Ovary (tissue), 9 donors: ENCODE measurements around the gene ERAL1. TPM values are rescaled to one million over a fixed set of nuclear protein-coding genes. Genes with fewer than 3 reads are reported as not detected.

ENCODE experiments used
- DNase-seq, 5 donors: peaks; one replicate each; pipeline ENCODE4 v3.0.0-alpha.2; 2019 to 2020
- H3K27ac ChIP-seq, 2 donors: fragments of 200-600 bp; one replicate each; pipeline versions ENCODE4 v1.5.1 to v1.8.0; 2019 to 2022
- H3K27me3 ChIP-seq: fragments of 200-600 bp; one replicate; pipeline ENCODE4 v1.8.0; 2022
- H3K36me3 ChIP-seq: fragments of 200-600 bp; sonication (generic); one replicate; pipeline ENCODE4 v1.5.1; 2019
- H3K4me1 ChIP-seq: one replicate; pipeline ENCODE4 v1.8.1; 2013; ENCODE audit warnings: mild to moderate bottlenecking, moderate library complexity; ENCODE audit not compliant: insufficient read depth
- H3K4me3 ChIP-seq: fragments of 200-600 bp; sonication (generic); one replicate; pipeline ENCODE4 v1.5.1; 2017
- H3K9me3 ChIP-seq, 2 donors: fragments of 200-600 bp in 1 of 2; sonication (generic) in 1 of 2; one replicate each; pipeline versions ENCODE4 v1.5.1 to v1.8.1; 2013 to 2019; ENCODE audit warnings: mild to moderate bottlenecking in 1 of 2, moderate library complexity in 1 of 2
- CTCF ChIP-seq, 3 donors: fragments of 450-650 bp in 2 of 3; fragments of 200-600 bp in 1 of 3; IDR thresholded peaks; one replicate each; pipeline versions ENCODE4 v1.5.1 to v1.8.0; 2016 to 2022; ENCODE audit warnings: antibody characterized with exemption in 3 of 3, mild to moderate bottlenecking in 1 of 3
- EP300 ChIP-seq: sonication (generic); formaldehyde crosslinking; IDR thresholded peaks from one replicate; pipeline ENCODE4 v1.6.1; 2017; ENCODE audit warnings: antibody characterized with exemption
- POLR2A ChIP-seq: fragments of 450-650 bp; IDR thresholded peaks from one replicate; pipeline ENCODE4 v1.6.1; 2017; ENCODE audit warnings: antibody characterized with exemption, mild to moderate bottlenecking, moderate library complexity
- WGBS, 3 donors: extraction: QIAGEN DNeasy Blood & Tissue Kit in 1 of 3; methylation state at CpG; one replicate each; pipeline versions ENCODE4 v1.1.5 to v1.1.7; 2013 to 2017; 5-methylcytosine and 5-hydroxymethylcytosine counted together
- intact Hi-C, 4 donors: fragments of 100-400 bp; cut with DNase I; formaldehyde crosslinking; loops; one replicate each; pipeline versions ENCODE4 v1.11.0 to v1.15.1; 2022 to 2023
- polyA plus RNA-seq, 2 donors: library from polyadenylated mRNA; stranded (reverse); fragments of 200-250 nt in 1 of 2; fragments of 350-450 nt in 1 of 2; fragmentation: Illumina TruSeq in 1 of 2; extraction: RNeasy Lipid Tissue Mini Kit (QIAGEN cat#74804) in 1 of 2; gene quantifications; one replicate each; pipeline ENCODE4 v1.2.3, GENCODE V29; 2013 to 2014
- total RNA-seq, 7 donors: library from RNA; depleted of rRNA in 2 of 7; stranded (reverse); fragments of >200 nt in 2 of 7; fragmentation: NEBNext Ultra II Directional in 3 of 7; extraction: Animal tissue kit (Norgen Biotek cat#: 25700) in 3 of 7; gene quantifications; one replicate each; pipeline versions ENCODE4 v1.1.0 to v1.2.4, GENCODE V29; 2016 to 2023
- donor health status: DM: no; HTN: no; CAD: no; lungs with moderate emphysema.
- donor health status: DM: no; HTN: no; CAD: no.
- donor health status: Bipolar disorder and iron deficiency.
- donor health status: DM: yes; HTN: yes; CAD: no.
- donor health status: DM: no; HTN: no; CAD: no.
- donor health status: DM: yes; HTN: yes; CAD: no.

ERAL1 gene
- total and polyA plus RNA-seq, 9 donors = 18.8 to 61.9 (median 28.9) TPM

DNA sequence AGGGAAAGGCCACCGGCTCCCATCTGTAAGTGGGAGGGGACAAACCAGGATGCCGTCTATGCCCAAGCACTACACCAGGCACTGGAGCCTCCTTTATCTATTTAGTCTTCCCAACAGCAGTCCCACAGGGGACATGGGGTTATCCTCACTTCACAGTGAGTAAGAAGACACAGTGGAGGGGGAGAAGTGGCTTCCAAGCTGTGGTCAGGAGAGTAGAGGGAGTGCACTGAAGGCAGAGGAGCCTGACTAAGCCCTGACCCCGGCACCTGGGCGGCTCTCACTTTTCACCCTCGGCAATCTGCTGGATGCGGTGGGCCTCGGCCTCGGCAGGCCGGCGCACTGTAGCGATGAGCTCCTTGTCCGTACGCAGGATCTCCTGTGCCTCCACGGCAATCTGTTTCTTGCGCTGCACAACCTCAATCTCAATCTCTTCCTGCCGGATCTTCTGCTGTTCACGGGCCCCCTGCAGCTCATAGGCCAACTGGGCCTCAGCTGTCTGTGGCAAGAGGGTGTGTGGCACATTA, 26.8 kb downstream of the ERAL1 start:
- Histone ChIP-seq H3K4me3 (no peak overlapping the region), H3K36me3 (no peaks in the 10 kb centered on the region), H3K27ac (no peak overlapping the region), H3K4me1 (no peaks in the 10 kb centered on the region), H3K27me3 (no peaks in the 10 kb centered on the region), H3K9me3 (no peaks in the 10 kb centered on the region)
- intact Hi-C loops = no loop called here
- WGBS, 3 donors = 90 to 93% (median 91%) methylated on average over 17 of the region's 17 CpGs
- DNase-seq = no peak
- TF ChIP-seq POLR2A (no peak), CTCF (IDR thresholded peaks at IDR 0.05) (no peak), EP300 (no peak)

DNA sequence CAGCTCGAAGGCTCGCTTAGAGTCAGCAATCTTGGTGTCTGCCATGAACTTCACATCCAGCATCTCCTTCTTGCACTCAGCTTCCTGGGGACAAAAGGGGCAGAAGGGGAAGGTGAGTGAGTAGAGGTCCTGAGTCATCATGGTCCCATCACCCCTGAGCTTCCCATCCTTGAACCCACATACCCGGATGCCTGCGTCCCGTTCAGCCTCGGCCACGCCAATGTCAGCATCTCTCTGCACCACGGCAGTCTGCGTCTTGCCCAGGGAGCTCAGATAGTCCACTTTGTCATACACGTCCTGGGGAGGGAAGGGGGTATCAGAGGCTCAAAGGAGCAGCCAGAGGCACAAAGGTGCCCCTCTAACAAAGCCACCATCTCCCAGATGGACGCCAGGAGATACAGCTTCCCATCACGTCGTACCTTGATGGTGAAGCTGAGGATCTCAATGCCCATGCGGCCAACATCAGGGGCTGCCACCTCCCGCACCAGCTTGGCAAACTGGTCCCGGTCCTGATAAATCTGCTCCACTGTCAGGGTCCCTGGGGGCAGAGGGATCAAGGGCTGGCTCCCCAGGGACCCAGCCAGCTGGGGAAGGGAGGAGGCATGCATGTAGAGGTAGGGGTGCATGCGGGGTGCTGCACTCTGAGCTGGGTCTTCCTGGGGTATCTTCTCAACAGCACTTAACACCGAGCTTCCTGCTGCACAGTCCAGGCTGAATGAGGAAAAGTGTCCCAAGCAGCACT, 27.5 kb downstream of the ERAL1 start:
- no peaks in the 10 kb centered on the region for H3K4me1 ChIP-seq
- H3K27me3 ChIP-seq = no peaks in the 10 kb centered on the region
- H3K27ac ChIP-seq = no peak overlapping the region
- no peaks in the 10 kb centered on the region for H3K9me3 ChIP-seq
- intact Hi-C loops = no loop called here
- 86 to 92% (median 92%) methylated on average over 18 of the region's 18 CpGs for WGBS, 3 donors
- H3K36me3 ChIP-seq = no peaks in the 10 kb centered on the region
- TF ChIP-seq EP300 (no peak), CTCF (IDR thresholded peaks at IDR 0.05) (no peak), POLR2A (no peak)
- no peak for DNase-seq
- no peak overlapping the region for H3K4me3 ChIP-seq

GRCh38 chr17:28883967-28884702, 29.3 kb downstream of the ERAL1 start:
- Histone ChIP-seq H3K4me3 (no peak overlapping the region), H3K27me3 (no peaks in the 10 kb centered on the region), H3K27ac (no peak overlapping the region), H3K36me3 (no peaks in the 10 kb centered on the region), H3K9me3 (no peaks in the 10 kb centered on the region), H3K4me1 (no peaks in the 10 kb centered on the region)
- no peak for DNase-seq
- TF ChIP-seq POLR2A (no peak), CTCF (IDR thresholded peaks at IDR 0.05) (no peak), EP300 (no peak)
- intact Hi-C loops = no loop called here
- WGBS, 3 donors = 83 to 87% (median 87%) methylated on average over 27 of the region's 27 CpGs

GRCh38 chr17:28885363-28885762, 30.5 kb downstream of the ERAL1 start:
- DNase-seq = no peak
- WGBS, 3 donors = 89 to 95% (median 90%) methylated on average over 4 of the region's 4 CpGs
- Histone ChIP-seq H3K4me1 (no peaks in the 10 kb centered on the region), H3K27ac (no peak overlapping the region), H3K4me3 (no peak overlapping the region), H3K36me3 (no peaks in the 10 kb centered on the region), H3K9me3 (no peaks in the 10 kb centered on the region), H3K27me3 (no peaks in the 10 kb centered on the region)
- intact Hi-C loops = no loop called here
- TF ChIP-seq POLR2A (no peak), EP300 (no peak), CTCF (IDR thresholded peaks at IDR 0.05) (no peak)
